HEK293 (cell line): Measurements from ENCODE around the gene NPTX1.

Experiments
- CTCF ChIA-PET: fragments of 350-600 bp; formaldehyde crosslinking; extraction: SDS; loops from one replicate; lab custom pipeline; 2021; ENCODE audit warnings: antibody characterized with exemption; lab: Yijun Ruan, JAX
- POLR2A ChIA-PET: fragments of 300-600 bp; formaldehyde crosslinking; extraction: SDS; loops from one replicate; lab custom pipeline; 2020; ENCODE audit warnings: antibody characterized with exemption, inconsistent platforms; lab: Yijun Ruan, JAX
- H3K27ac ChIP-seq: fragments of 200-500 bp; sonication (Bioruptor generic); 2 replicates; pipeline ENCODE4 v1.5.1; 2014; ENCODE audit warnings: low read depth, low read length, control low read depth, inconsistent platforms; ENCODE audit errors: extremely low read depth
- H3K36me3 ChIP-seq, 2 experiments: fragments of 200-500 bp in 1 of 2; sonication (Bioruptor generic) in 1 of 2; 1 replicate in 1 of 2; 2 replicates in 1 of 2; pipeline ENCODE4 v1.5.1; 2014 to 2017; ENCODE audit warnings: inconsistent platforms in 2 of 2, low read length in 2 of 2; ENCODE audit not compliant: control insufficient read depth in 2 of 2, insufficient read depth in 1 of 2
- H3K4me1 ChIP-seq: fragments of 200-500 bp; sonication (Bioruptor generic); 2 replicates; pipeline ENCODE4 v1.5.1; 2014; ENCODE audit warnings: mild to moderate bottlenecking, low read length, inconsistent platforms; ENCODE audit not compliant: control insufficient read depth, insufficient read depth
- H3K4me3 ChIP-seq: 2 replicates; pipeline ENCODE4 v1.5.1; 2011; ENCODE audit warnings: low read depth, mild to moderate bottlenecking, control low read depth, low read length, moderate library complexity
- H3K9me3 ChIP-seq: fragments of 200-500 bp; sonication (Bioruptor generic); 2 replicates; pipeline ENCODE4 v1.5.1; 2014; ENCODE audit warnings: low read depth, low read length, inconsistent platforms; ENCODE audit not compliant: control insufficient read depth, insufficient read depth
- ELK4 ChIP-seq: IDR thresholded peaks from 2 replicates; pipeline ENCODE4 v1.6.1; 2011; ENCODE audit warnings: mild to moderate bottlenecking, low read depth, low read length, borderline replicate concordance
- GLIS1 ChIP-seq: fragments of 450-650 bp; formaldehyde crosslinking; IDR thresholded peaks from 2 replicates; pipeline ENCODE4 v1.5.1; 2016; ENCODE audit warnings: missing biosample characterization, missing genetic modification characterization
- GLIS2 ChIP-seq: fragments of 450-650 bp; formaldehyde crosslinking; IDR thresholded peaks from 2 replicates; pipeline ENCODE4 v1.5.1; 2016; ENCODE audit warnings: missing biosample characterization, missing genetic modification characterization
- KLF7 ChIP-seq: fragments of 450-650 bp; formaldehyde crosslinking; IDR thresholded peaks from 2 replicates; pipeline ENCODE4 v1.5.1; 2016; ENCODE audit warnings: missing biosample characterization, missing genetic modification characterization, borderline replicate concordance
- MZF1 ChIP-seq: fragments of 450-650 bp; formaldehyde crosslinking; IDR thresholded peaks from 2 replicates; pipeline ENCODE4 v1.5.1; 2017; ENCODE audit warnings: missing biosample characterization, missing genetic modification characterization, borderline replicate concordance
- ZIC2 ChIP-seq: fragments of 450-650 bp; formaldehyde crosslinking; IDR thresholded peaks from 2 replicates; pipeline ENCODE4 v1.5.1; 2016; ENCODE audit warnings: missing biosample characterization, missing genetic modification characterization
- ZNF146 ChIP-seq: fragments of 450-650 bp; formaldehyde crosslinking; IDR thresholded peaks from 2 replicates; pipeline ENCODE4 v1.5.1; 2016; ENCODE audit warnings: missing biosample characterization, missing genetic modification characterization
- ZNF23 ChIP-seq: fragments of 450-650 bp; formaldehyde crosslinking; IDR thresholded peaks from 2 replicates; pipeline ENCODE4 v1.5.1; 2016; ENCODE audit warnings: missing biosample characterization, missing genetic modification characterization, borderline replicate concordance
- ZNF600 ChIP-seq: fragments of 450-650 bp; formaldehyde crosslinking; IDR thresholded peaks from 2 replicates; pipeline ENCODE4 v1.5.1; 2016; ENCODE audit warnings: missing biosample characterization, missing genetic modification characterization
- ZNF639 ChIP-seq: fragments of 450-650 bp; formaldehyde crosslinking; IDR thresholded peaks from 2 replicates; pipeline ENCODE4 v1.5.1; 2016; ENCODE audit warnings: missing biosample characterization, missing genetic modification characterization
- ZNF654 ChIP-seq: fragments of 450-650 bp; formaldehyde crosslinking; IDR thresholded peaks from 2 replicates; pipeline ENCODE4 v1.5.1; 2016; ENCODE audit warnings: low read depth, missing biosample characterization, missing genetic modification characterization
- ZNF837 ChIP-seq: fragments of 450-650 bp; formaldehyde crosslinking; IDR thresholded peaks from 2 replicates; pipeline ENCODE4 v1.5.1; 2016; ENCODE audit warnings: missing biosample characterization, missing genetic modification characterization
- TF ChIP-seq, protein P1 (sequence below): fragments of 450-650 bp; formaldehyde crosslinking; IDR thresholded peaks from 2 replicates; pipeline ENCODE4 v1.5.1; 2016; ENCODE audit warnings: missing biosample characterization, missing genetic modification characterization

NPTX1 gene

DNA sequence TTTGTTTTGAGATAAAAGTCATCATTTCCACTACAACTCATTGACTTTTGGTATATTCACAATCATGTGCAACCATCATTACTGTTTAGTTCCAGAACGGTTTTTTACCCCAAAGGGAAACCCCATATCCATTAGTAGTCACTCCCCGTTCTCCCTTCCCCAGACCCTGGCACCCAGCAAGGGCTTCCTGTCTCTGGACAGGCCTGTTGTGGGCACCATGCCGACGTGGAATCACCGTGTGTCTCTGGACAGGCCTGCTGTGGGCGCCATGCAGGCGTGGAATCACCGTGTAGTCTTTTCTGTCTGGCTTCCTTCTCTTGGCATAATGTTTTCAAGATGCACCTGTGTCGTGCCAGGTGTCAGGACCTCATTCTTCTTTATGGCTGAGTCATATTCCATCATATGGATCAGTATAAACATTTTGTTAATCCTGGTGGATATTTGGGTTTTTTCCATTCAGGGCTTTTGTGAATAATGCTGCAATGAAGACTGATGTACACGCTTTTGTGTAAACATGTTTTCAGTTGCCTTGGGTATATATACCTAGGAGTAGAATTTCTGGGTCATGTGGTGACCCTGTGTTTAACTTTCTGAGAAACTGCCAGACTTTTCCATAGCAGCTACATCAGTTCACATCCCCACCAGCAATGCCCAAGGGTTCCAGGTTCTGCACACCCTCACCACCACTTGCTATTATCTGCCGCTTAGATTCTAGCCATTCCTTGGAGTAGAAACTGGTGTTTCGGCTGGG is 42.3 kb downstream of the NPTX1 start:
- Histone ChIP-seq H3K27ac (no peak overlapping the region), H3K4me1 (no peaks in the 10 kb centered on the region), H3K4me3 (no peak overlapping the region), H3K9me3 (no peaks in the 10 kb centered on the region), H3K36me3 (no peaks in the 10 kb centered on the region)
- ChIA-PET CTCF (no interaction called here), POLR2A (no interaction called here)
- TF ChIP-seq ZNF146 (tag by site-specific recombination) (0 out of 2 replicates have a peak, but pooled peaks have one; percentile 19), ZNF600 (0 out of 2 replicates have a peak, but pooled peaks have one; percentile 22), MZF1 (no peak)

GRCh38 chr17:80432961-80433550 is 43.4 kb downstream of the NPTX1 start:
- Histone ChIP-seq H3K9me3 (no peaks in the 10 kb centered on the region), H3K27ac (no peak overlapping the region), H3K4me3 (no peak overlapping the region), H3K4me1 (no peaks in the 10 kb centered on the region), H3K36me3 (no peaks in the 10 kb centered on the region)
- ChIA-PET POLR2A (interaction anchor here (1.4 kb wide), 1 partner anchor 22 kb away, joined by 3 read pairs; no protein-coding TSS in a partner anchor), CTCF (no interaction called here)
- no peak for TF ChIP-seq ELK4
- TF ChIP-seq ZNF639 (tag by site-specific recombination), result no peak
- TF ChIP-seq, protein P1, sequence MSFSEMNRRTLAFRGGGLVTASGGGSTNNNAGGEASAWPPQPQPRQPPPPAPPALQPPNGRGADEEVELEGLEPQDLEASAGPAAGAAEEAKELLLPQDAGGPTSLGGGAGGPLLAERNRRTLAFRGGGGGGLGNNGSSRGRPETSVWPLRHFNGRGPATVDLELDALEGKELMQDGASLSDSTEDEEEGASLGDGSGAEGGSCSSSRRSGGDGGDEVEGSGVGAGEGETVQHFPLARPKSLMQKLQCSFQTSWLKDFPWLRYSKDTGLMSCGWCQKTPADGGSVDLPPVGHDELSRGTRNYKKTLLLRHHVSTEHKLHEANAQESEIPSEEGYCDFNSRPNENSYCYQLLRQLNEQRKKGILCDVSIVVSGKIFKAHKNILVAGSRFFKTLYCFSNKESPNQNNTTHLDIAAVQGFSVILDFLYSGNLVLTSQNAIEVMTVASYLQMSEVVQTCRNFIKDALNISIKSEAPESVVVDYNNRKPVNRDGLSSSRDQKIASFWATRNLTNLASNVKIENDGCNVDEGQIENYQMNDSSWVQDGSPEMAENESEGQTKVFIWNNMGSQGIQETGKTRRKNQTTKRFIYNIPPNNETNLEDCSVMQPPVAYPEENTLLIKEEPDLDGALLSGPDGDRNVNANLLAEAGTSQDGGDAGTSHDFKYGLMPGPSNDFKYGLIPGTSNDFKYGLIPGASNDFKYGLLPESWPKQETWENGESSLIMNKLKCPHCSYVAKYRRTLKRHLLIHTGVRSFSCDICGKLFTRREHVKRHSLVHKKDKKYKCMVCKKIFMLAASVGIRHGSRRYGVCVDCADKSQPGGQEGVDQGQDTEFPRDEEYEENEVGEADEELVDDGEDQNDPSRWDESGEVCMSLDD (tag by site-specific recombination), result no peak
- no peak for TF ChIP-seq KLF7 (tag by site-specific recombination)
- TF ChIP-seq ZNF837 (tag by site-specific recombination), result no peak
- TF ChIP-seq ZNF23, result no peak
- no peak for TF ChIP-seq ZNF654 (tag by site-specific recombination)

DNA sequence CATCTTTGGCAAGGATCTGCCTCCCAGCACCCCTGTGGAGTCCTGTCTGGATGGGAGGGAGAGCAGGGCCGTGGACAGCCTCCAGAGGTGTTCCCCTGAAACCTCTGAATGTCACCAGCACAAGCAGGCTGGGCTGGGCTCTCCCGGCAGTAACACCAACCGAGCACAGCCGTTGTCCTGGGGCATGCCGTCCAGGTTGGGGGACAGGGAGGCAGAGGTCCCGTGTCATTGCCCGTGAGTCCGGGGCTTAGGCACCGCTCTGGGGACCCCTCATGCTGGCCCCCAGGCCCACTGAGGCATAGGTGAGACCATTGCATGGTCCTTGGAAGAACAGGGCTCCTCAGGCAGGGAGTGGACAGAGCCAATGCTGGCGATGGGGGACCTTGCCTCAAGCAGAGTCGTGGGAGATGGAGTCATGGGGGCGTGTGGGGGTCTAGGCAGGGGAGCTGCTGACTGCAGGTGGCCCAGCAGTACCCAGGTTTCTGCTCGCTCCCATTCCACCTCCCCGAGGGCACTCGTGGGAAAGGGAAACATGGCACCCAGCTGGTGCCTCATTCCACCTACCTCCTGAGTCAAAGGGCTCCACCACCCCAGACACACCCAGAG is 44.0 kb downstream of the NPTX1 start:
- 0 out of 2 replicates have a peak, but pooled peaks have one; percentile 18 for TF ChIP-seq ZIC2
- peak; percentile 27; the same call in 1 of the 2 replicates for TF ChIP-seq GLIS2 (tag by site-specific recombination)
- no peak for TF ChIP-seq MZF1
- TF ChIP-seq GLIS1, result peak; percentile 90
- TF ChIP-seq, all 188 proteins: peak for 3
- Histone ChIP-seq H3K27ac (no peak overlapping the region), H3K4me3 (no peak overlapping the region), H3K4me1 (no peaks in the 10 kb centered on the region), H3K36me3 (no peaks in the 10 kb centered on the region), H3K9me3 (no peaks in the 10 kb centered on the region)
- ChIA-PET CTCF (no interaction called here), POLR2A (interaction anchor here (1.4 kb wide), 1 partner anchor 22 kb away, joined by 3 read pairs; no protein-coding TSS in a partner anchor)
